Stomach (tissue), 4 donors: ENCODE measurements around the gene CFAP299.

Source experiments
- POLR2AphosphoS5 ChIP-seq, 3 donors: sonication (generic); formaldehyde crosslinking; IDR thresholded peaks; one replicate each; pipeline ENCODE4 v1.6.1; 2016; ENCODE audit warnings: antibody characterized with exemption in 3 of 3
- TF ChIP-seq, protein P1 (sequence below), 7 experiments: fragments of 450-650 bp in 4 of 7; fragments of 200-600 bp in 3 of 7; sonication (generic) in 3 of 7; IDR thresholded peaks; one replicate each; pipeline ENCODE4 v1.5.1; 2016 to 2019; ENCODE audit warnings: antibody characterized with exemption in 7 of 7, control low read depth in 2 of 7, mild to moderate bottlenecking in 1 of 7

DNA sequence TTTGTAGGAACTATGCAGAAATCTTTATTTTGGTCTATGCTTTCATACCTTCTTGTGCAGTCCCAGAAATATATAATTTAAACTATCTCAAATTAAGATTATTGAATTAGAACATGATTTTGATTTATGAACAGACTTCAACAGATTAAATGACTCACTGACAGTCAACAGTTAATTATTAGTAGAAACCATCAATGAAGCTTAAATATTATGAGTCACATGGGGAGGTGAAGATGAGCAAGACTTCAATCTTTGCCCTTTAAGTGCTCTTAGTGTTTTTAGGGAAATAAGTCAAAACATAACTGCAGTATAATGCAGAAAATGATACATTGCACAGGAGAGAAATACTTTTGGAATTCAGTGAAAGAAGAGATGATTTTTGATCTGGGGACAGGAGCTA, 613.5 kb downstream of the CFAP299 start:
- TF ChIP-seq, protein P1, sequence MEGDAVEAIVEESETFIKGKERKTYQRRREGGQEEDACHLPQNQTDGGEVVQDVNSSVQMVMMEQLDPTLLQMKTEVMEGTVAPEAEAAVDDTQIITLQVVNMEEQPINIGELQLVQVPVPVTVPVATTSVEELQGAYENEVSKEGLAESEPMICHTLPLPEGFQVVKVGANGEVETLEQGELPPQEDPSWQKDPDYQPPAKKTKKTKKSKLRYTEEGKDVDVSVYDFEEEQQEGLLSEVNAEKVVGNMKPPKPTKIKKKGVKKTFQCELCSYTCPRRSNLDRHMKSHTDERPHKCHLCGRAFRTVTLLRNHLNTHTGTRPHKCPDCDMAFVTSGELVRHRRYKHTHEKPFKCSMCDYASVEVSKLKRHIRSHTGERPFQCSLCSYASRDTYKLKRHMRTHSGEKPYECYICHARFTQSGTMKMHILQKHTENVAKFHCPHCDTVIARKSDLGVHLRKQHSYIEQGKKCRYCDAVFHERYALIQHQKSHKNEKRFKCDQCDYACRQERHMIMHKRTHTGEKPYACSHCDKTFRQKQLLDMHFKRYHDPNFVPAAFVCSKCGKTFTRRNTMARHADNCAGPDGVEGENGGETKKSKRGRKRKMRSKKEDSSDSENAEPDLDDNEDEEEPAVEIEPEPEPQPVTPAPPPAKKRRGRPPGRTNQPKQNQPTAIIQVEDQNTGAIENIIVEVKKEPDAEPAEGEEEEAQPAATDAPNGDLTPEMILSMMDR (IDR thresholded peaks at IDR 0.05) = no peak
- no peak for TF ChIP-seq POLR2AphosphoS5 (IDR thresholded peaks at IDR 0.05)
